ENCODE results near the gene SYNM.
"Not testable (repeated sequence)": the region's sequence is repeated elsewhere in the genome, so short reads cannot be mapped to it uniquely, and the experiment has no call there.

The SYNM gene

DNA sequence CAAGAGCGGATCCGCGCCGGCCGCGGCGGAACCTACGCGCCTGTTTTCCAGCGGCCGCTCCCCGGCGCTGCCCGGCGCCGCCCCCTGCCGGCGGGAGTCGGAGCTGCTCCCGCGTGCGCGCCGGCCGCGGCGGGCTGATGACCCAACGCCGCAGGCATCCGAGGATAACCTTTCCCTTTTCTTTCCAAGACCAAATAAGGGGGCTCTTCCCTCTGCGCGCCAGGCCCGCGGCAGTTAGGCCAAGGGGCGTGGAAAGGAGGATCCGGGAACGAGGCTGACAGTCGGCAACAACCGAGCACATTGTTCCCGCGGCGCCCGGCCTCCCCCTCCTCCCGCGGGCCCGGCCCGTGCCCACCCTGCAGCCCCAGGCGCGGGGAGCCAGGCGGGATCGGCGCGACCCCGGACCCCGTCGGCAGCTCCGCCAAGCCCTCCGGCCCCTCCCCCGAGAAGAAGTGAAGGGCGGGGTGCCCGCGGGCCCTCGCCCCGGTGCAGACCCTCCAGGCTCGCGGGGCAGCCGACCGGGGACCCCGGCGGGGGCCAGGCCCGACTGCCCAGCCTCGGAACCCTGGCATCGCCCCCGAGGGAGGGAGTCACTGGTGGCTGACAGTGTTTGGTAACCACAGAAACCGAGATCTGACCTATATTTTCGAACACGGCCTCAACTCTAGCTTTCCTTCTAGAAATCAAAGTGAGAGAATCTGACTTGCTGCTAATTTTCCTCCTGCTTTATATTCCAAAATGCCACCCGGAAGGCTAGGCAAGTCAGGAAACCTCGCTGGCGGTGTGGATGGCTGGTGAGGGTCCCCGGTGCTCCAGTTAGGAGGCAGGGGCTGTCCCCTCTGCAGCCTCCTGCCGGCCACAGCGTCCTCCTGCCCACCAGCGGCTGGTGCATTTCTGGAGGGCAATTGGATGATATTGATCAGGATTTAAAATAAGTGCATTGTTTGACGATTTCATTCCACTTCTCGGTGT is 45.6 kb upstream of the SYNM start:
- H3K4me3 ChIP-seq (ENCODE audit: low read length) = peak overlapping the region; percentile 52
- TF ChIP-seq, protein P1, sequence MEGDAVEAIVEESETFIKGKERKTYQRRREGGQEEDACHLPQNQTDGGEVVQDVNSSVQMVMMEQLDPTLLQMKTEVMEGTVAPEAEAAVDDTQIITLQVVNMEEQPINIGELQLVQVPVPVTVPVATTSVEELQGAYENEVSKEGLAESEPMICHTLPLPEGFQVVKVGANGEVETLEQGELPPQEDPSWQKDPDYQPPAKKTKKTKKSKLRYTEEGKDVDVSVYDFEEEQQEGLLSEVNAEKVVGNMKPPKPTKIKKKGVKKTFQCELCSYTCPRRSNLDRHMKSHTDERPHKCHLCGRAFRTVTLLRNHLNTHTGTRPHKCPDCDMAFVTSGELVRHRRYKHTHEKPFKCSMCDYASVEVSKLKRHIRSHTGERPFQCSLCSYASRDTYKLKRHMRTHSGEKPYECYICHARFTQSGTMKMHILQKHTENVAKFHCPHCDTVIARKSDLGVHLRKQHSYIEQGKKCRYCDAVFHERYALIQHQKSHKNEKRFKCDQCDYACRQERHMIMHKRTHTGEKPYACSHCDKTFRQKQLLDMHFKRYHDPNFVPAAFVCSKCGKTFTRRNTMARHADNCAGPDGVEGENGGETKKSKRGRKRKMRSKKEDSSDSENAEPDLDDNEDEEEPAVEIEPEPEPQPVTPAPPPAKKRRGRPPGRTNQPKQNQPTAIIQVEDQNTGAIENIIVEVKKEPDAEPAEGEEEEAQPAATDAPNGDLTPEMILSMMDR (IDR thresholded peaks at IDR 0.05; ENCODE audit: insufficient read depth, low read depth, low read length, missing control alignments) = peak; percentile 36
- peak; percentile 64 for DNase-seq (ENCODE audit: low read depth)

- not testable (repeated sequence) for DNase-seq (ENCODE audit: low read depth); H3K4me3 ChIP-seq (ENCODE audit: low read length)
Observed at GRCh38 chr15:99060186-99060585, 44.7 kb upstream of the SYNM start.

DNA sequence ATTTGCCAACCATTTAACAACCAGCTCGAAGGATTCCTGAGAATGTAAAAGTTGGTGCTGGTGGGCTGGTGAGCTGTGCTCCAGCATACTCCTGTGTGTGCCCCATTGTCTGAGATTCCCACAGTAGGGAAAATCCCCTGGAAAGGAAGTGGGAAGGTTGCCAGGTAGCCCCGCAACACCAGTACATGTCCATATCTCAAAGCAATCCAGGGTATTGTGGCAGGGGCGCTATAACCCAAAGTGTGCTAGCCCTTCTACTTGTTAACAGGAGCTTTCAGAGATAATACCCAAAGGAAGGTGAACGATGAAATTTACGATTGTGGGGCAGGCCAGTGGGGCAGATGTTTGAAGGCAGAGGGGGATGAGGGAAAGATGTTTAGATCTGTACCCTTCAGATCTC is 42.7 kb upstream of the SYNM start:
- H3K4me3 ChIP-seq (ENCODE audit: low read length) = no peak overlapping the region
- TF ChIP-seq, protein P1 (IDR thresholded peaks at IDR 0.05; ENCODE audit: insufficient read depth, low read depth, low read length, missing control alignments) = no peak
- DNase-seq (ENCODE audit: low read depth) = no peak

DNA sequence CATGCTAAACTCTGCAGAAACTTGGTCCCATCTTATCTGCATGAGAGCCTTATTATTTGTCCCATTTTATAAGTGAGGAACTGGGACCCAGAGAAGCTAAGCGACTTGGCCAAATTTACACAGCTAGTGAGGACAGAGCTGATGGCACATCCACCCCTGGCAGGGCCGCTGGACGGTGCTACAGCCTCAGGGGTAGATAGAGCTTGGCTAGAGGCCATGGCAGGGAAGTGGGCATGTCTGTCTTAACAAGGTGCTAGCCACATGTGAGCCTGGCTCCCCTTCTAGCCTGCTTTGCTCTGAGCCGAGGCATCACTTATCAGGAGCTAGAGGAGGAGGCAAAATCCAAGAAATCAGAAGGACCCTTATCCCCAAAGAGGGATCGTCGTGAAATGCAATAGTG is 36.7 kb upstream of the SYNM start:
- TF ChIP-seq, protein P1 (IDR thresholded peaks at IDR 0.05; ENCODE audit: insufficient read depth, low read depth, low read length, missing control alignments) = no peak
- no peak for DNase-seq (ENCODE audit: low read depth)
- no peak overlapping the region for H3K4me3 ChIP-seq (ENCODE audit: low read length)

- DNase-seq (ENCODE audit: low read depth) = peak; percentile 20
- TF ChIP-seq, protein P1 (IDR thresholded peaks at IDR 0.05; ENCODE audit: insufficient read depth, low read depth, low read length, missing control alignments) = no peak
- H3K4me3 ChIP-seq (ENCODE audit: low read length) = no peak overlapping the region
Observed at GRCh38 chr15:99070208-99070607, 34.7 kb upstream of the SYNM start.

GRCh38 chr15:99071091-99071680 is 33.7 kb upstream of the SYNM start:
- TF ChIP-seq, protein P1 (IDR thresholded peaks at IDR 0.05; ENCODE audit: insufficient read depth, low read depth, low read length, missing control alignments) = no peak
- no peak overlapping the region for H3K4me3 ChIP-seq (ENCODE audit: low read length)
- DNase-seq (ENCODE audit: low read depth) = no peak

DNA sequence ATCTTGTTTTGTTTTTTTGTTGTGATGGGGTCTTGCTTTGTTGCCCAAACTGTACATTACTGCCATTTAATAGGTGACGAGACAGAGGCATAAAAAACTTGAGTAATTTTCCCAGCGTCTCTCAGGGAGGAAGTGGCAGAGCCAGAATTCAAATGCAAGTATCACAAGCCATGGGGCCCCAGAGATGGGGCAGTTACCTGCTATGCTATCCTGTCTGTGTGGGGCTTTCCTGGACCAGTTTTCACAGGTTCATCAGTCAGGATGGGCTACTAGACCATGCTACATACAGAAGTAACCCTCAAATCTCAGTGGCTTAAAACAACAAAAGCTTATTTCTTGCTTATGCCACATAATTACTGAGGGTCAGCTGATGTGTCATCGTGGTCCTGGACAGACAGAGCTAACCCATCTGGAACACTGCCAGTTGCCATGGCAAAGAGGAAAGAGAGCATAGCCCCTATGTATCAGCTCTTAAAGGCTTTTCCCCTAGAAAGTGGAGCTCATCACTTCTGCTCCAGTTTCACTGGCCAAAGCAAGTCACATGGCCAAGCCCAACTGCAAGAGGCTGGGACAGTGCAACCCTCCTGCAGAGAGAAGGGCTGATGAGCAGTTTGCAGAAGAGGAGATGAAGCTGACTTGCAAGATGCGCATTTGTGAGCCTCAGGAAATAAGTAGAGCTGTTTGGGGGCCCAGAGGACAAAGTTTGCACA is 31.7 kb upstream of the SYNM start:
- DNase-seq (ENCODE audit: low read depth) = no peak
- TF ChIP-seq, protein P1 (IDR thresholded peaks at IDR 0.05; ENCODE audit: insufficient read depth, low read depth, low read length, missing control alignments) = no peak
- no peak overlapping the region for H3K4me3 ChIP-seq (ENCODE audit: low read length)
